Body of pancreas (tissue), 4 donors: ENCODE measurements around the gene PDS5A.

Source experiments
- POLR2A ChIP-seq, 3 donors: fragments of 450-650 bp; IDR thresholded peaks; one replicate each; pipeline ENCODE4 v1.6.1; 2016; ENCODE audit warnings: antibody characterized with exemption in 3 of 3, mild to moderate bottlenecking in 2 of 3
- TF ChIP-seq, protein P1 (sequence below), 7 experiments: fragments of 450-650 bp in 4 of 7; fragments of 200-600 bp in 3 of 7; sonication (generic) in 3 of 7; IDR thresholded peaks; one replicate each; pipeline ENCODE4 v1.5.1; 2016 to 2019; ENCODE audit warnings: antibody characterized with exemption in 7 of 7

DNA sequence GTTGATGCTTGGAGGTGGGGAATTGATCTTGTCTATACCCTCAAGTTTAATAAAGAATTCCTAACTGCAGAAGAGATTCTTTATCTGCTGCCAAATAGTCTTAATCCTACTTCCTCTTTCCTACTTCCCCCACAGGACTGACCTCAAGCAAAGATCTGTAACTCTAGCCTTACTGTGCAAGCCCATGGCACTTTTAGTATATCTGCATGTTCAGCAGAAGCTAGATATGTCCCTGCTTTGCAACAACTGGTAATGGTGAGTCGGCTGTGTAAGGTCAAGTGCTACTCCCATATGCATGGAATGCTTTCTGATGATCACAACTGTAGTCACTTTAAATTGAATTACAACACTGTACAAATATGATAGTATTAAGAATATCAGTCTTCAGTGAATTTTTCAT, 26.3 kb upstream of the PDS5A start:
- TF ChIP-seq, protein P1, sequence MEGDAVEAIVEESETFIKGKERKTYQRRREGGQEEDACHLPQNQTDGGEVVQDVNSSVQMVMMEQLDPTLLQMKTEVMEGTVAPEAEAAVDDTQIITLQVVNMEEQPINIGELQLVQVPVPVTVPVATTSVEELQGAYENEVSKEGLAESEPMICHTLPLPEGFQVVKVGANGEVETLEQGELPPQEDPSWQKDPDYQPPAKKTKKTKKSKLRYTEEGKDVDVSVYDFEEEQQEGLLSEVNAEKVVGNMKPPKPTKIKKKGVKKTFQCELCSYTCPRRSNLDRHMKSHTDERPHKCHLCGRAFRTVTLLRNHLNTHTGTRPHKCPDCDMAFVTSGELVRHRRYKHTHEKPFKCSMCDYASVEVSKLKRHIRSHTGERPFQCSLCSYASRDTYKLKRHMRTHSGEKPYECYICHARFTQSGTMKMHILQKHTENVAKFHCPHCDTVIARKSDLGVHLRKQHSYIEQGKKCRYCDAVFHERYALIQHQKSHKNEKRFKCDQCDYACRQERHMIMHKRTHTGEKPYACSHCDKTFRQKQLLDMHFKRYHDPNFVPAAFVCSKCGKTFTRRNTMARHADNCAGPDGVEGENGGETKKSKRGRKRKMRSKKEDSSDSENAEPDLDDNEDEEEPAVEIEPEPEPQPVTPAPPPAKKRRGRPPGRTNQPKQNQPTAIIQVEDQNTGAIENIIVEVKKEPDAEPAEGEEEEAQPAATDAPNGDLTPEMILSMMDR (IDR thresholded peaks at IDR 0.05) = no peak
- TF ChIP-seq POLR2A (IDR thresholded peaks at IDR 0.05) = no peak
